GM12878 (cell line): ENCODE measurements around the gene CALY. TPM values are rescaled to one million over a fixed set of nuclear protein-coding genes. Genes with fewer than 3 reads are reported as not detected.
A peak's percentile ranks its signal among the peaks of the same experiment; 100 is the strongest.

Experiments
- ATAC-seq: fragments of 200-7000 bp; cut with Tn5 transposase; 3 replicates; pipeline ENCODE4 v1.9.1; 2020; ENCODE audit warnings: mild to moderate bottlenecking, moderate library complexity
- BruUV-seq: library from RNA; stranded (reverse); fragments of 400-500 nt; replicated peaks from 2 replicates; lab custom pipeline; 2021; lab: Mats Ljungman, UMichigan
- CTCF ChIA-PET: fragments of 300-600 bp; sonication (Branson Sonifier 250); formaldehyde crosslinking; extraction: SDS; loops from one replicate; lab custom pipeline; 2021; ENCODE audit warnings: inconsistent platforms; lab: Yijun Ruan, JAX
- POLR2A ChIA-PET: fragments of 350-600 bp; formaldehyde crosslinking; extraction: SDS; loops from one replicate; lab custom pipeline; 2021; ENCODE audit warnings: inconsistent platforms; lab: Charles Lee
- RAD21 ChIA-PET: fragments of 300-600 bp; sonication (Branson Sonifier 250); formaldehyde crosslinking; loops from one replicate; lab custom pipeline; 2023; ENCODE audit warnings: antibody characterized with exemption; ENCODE audit not compliant: unreplicated experiment; lab: Charles Lee
- SMC1A ChIA-PET: fragments of 300-600 bp; sonication (Branson Sonifier 250); formaldehyde crosslinking; loops from one replicate; lab custom pipeline; 2023; ENCODE audit not compliant: unreplicated experiment, uncharacterized antibody; lab: Charles Lee
- DNase-seq: peaks from one replicate; pipeline ENCODE4 v3.0.0-alpha.2; 2011; ENCODE audit warnings: low read depth, low spot score
- FAIRE-seq: peaks from 3 replicates; lab custom pipeline; 2011; peaks lifted over from hg19 to GRCh38; lab: Jason Lieb, UNC
- H2AFZ ChIP-seq: 2 replicates; pipeline ENCODE4 v1.6.0; 2011; ENCODE audit warnings: low read depth, low read length, control low read depth; ENCODE audit not compliant: control insufficient read depth
- H3K27ac ChIP-seq: 2 replicates; pipeline ENCODE4 v1.5.1; 2011; ENCODE audit warnings: control low read depth; ENCODE audit not compliant: control insufficient read depth, insufficient read depth
- H3K27me3 ChIP-seq, 2 experiments: replicated peaks in 1 of 2; 2 replicates each; pipeline versions ENCODE4 v1.6.0 to v1.6.1; 2011; ENCODE audit warnings: low read length in 1 of 2; ENCODE audit not compliant: control insufficient read depth in 2 of 2, insufficient read depth in 2 of 2
- H3K36me3 ChIP-seq, 2 experiments: 2 replicates each; pipeline ENCODE4 v1.5.1; 2011; ENCODE audit warnings: low read length in 1 of 2; ENCODE audit not compliant: control insufficient read depth in 2 of 2, insufficient read depth in 2 of 2
- H3K4me1 ChIP-seq: 2 replicates; pipeline ENCODE4 v1.6.1; 2011; ENCODE audit warnings: mild to moderate bottlenecking, low read length, moderate library complexity, mixed read lengths; ENCODE audit not compliant: control insufficient read depth, insufficient read depth
- H3K4me2 ChIP-seq: 2 replicates; pipeline ENCODE4 v1.6.0; 2011; ENCODE audit warnings: control low read depth; ENCODE audit not compliant: control insufficient read depth, insufficient read depth
- H3K4me3 ChIP-seq: fragments of 200-600 bp; sonication (generic); 2 replicates; pipeline ENCODE4 v1.5.1; 2016
- H3K79me2 ChIP-seq: 2 replicates; pipeline ENCODE4 v1.6.0; 2011; ENCODE audit warnings: low read length; ENCODE audit not compliant: control insufficient read depth, insufficient read depth
- H3K9ac ChIP-seq: 2 replicates; pipeline ENCODE4 v1.8.0; 2011; ENCODE audit warnings: low read length, control low read depth, mixed read lengths; ENCODE audit not compliant: control insufficient read depth, insufficient read depth
- H3K9me3 ChIP-seq: replicated peaks from 3 replicates; pipeline ENCODE4 v1.5.1; 2011; ENCODE audit warnings: mild to moderate bottlenecking, low read length; ENCODE audit not compliant: control insufficient read depth, insufficient read depth
- H4K20me1 ChIP-seq: 2 replicates; pipeline ENCODE4 v1.6.0; 2011; ENCODE audit not compliant: control insufficient read depth, insufficient read depth
- CBX5 ChIP-seq: sonication (generic); IDR thresholded peaks from 2 replicates; pipeline ENCODE4 v1.6.1; 2016; ENCODE audit warnings: low read depth, moderate library complexity, mild to moderate bottlenecking, inconsistent platforms
- CTCF ChIP-seq, 3 experiments: IDR thresholded peaks in 2 of 3; conservative IDR thresholded peaks in 1 of 3; 2 replicates each; pipeline ENCODE4 v1.5.1; 2011; ENCODE audit warnings: low read depth in 3 of 3, low read length in 3 of 3, mild to moderate bottlenecking in 3 of 3, control low read depth in 2 of 3, moderate library complexity in 2 of 3, inconsistent platforms in 1 of 3, mixed read lengths in 1 of 3; ENCODE audit not compliant: control insufficient read depth in 2 of 3, insufficient read depth in 1 of 3; ENCODE audit errors: extremely low read depth in 1 of 3
- EGR1 ChIP-seq, 2 experiments: IDR thresholded peaks; 1 replicate in 1 of 2; 2 replicates in 1 of 2; pipeline ENCODE4 v1.6.1; 2011 to 2012; ENCODE audit warnings: low read depth in 2 of 2, low read length in 2 of 2, borderline replicate concordance in 1 of 2, mild to moderate bottlenecking in 1 of 2, moderate library complexity in 1 of 2
- KAT2A ChIP-seq: conservative IDR thresholded peaks from 2 replicates; pipeline ENCODE4 v1.6.1; 2011; ENCODE audit warnings: low read depth, low read length; ENCODE audit not compliant: control insufficient read depth
- KLF5 ChIP-seq: fragments of 450-650 bp; IDR thresholded peaks from 2 replicates; pipeline ENCODE4 v1.6.1; 2014; ENCODE audit warnings: mild to moderate bottlenecking; ENCODE audit not compliant: partially characterized antibody
- RAD51 ChIP-seq: fragments of 450-650 bp; IDR thresholded peaks from 2 replicates; pipeline ENCODE4 v1.6.1; 2016; ENCODE audit warnings: moderate library complexity, mild to moderate bottlenecking, inconsistent platforms
- SMARCA5 ChIP-seq: fragments of 450-650 bp; IDR thresholded peaks from 2 replicates; pipeline ENCODE4 v1.6.1; 2017; ENCODE audit warnings: mild to moderate bottlenecking
- SPI1 ChIP-seq: IDR thresholded peaks from 2 replicates; pipeline ENCODE4 v1.6.1; 2011; ENCODE audit warnings: low read depth, mild to moderate bottlenecking, low read length, moderate library complexity, borderline replicate concordance; ENCODE audit not compliant: insufficient read depth
- SRF ChIP-seq, 2 experiments: IDR thresholded peaks; 2 replicates each; pipeline ENCODE4 v1.6.1; 2011; ENCODE audit warnings: low read depth in 2 of 2, low read length in 2 of 2, mild to moderate bottlenecking in 1 of 2, moderate library complexity in 1 of 2
- TAF1 ChIP-seq: IDR thresholded peaks from 2 replicates; pipeline ENCODE4 v1.6.1; 2011; ENCODE audit warnings: mild to moderate bottlenecking, low read depth, low read length, borderline replicate concordance
- ZNF384 ChIP-seq: IDR thresholded peaks from 2 replicates; pipeline ENCODE4 v1.6.1; 2012; ENCODE audit warnings: low read depth, mild to moderate bottlenecking, low read length, improper control_type of control experiment, borderline replicate concordance
- ZNF622 ChIP-seq: fragments of 450-650 bp; IDR thresholded peaks from 2 replicates; pipeline ENCODE4 v1.6.1; 2017; ENCODE audit warnings: mild to moderate bottlenecking, inconsistent platforms
- WGBS: methylation state at CpG from one replicate; pipeline ENCODE4 v1.1.6; 2016; ENCODE audit warnings: low lambda C conversion rate; ENCODE audit not compliant: insufficient replicate concordance, insufficient coverage; ENCODE audit errors: missing lambda C conversion rate; 5-methylcytosine and 5-hydroxymethylcytosine counted together
- in situ Hi-C: fragments of 300-500 bp; cut with MboI; formaldehyde crosslinking; loops from 9 replicates; pipeline ENCODE4 v1.14.3; 2018; ENCODE audit warnings: mixed read lengths
- intact Hi-C: fragments of 100-400 bp; cut with micrococcal nuclease; formaldehyde crosslinking; loops from one replicate; pipeline ENCODE4 v1.14.2; 2022; ENCODE audit not compliant: unreplicated experiment
- polyA plus RNA-seq, 11 experiments: library from polyadenylated mRNA; depleted of rRNA in 4 of 11; unstranded in 6 of 11; stranded (reverse) in 5 of 11; fragments of >200 nt; fragmentation: Nextera tagmentation in 4 of 11; fragmentation: Illumina TruSeq in 1 of 11; extraction: Ambion mirVana in 4 of 11; extraction: Trizol in 1 of 11; gene quantifications; 1 replicate in 1 of 11; 2 replicates in 10 of 11; pipeline versions ENCODE4 v1.2.1 to v1.2.3, GENCODE V29; 2011 to 2016; ENCODE audit warnings: inconsistent platforms in 2 of 11, missing spikeins in 2 of 11, low read depth in 1 of 11
- total RNA-seq, 4 experiments: library from RNA; depleted of rRNA in 3 of 4; stranded (reverse); fragments of >200 nt in 3 of 4; fragmentation: Illumina TruSeq in 1 of 4; extraction: Trizol in 1 of 4; gene quantifications; 2 replicates each; pipeline versions ENCODE4 v1.2.1 to v1.2.3, GENCODE V29; 2013 to 2021
- TF ChIP-seq, protein P1 (sequence below): fragments of 450-650 bp; IDR thresholded peaks from 2 replicates; pipeline ENCODE4 v1.6.1; 2017; ENCODE audit warnings: mild to moderate bottlenecking
- TF ChIP-seq, protein P2 (sequence below): fragments of 450-650 bp; IDR thresholded peaks from 2 replicates; pipeline ENCODE4 v1.6.1; 2018; ENCODE audit warnings: mild to moderate bottlenecking, low read depth, moderate library complexity; ENCODE audit not compliant: partially characterized antibody

CALY gene
- total and polyA plus RNA-seq, 10 of the 15 experiments (the other 5 are each of a cell fraction or from before 2014, with no cell fraction given) = 0.07 TPM; not detected in 9

- Histone ChIP-seq H3K79me2 (peaks cover 23% of the 10 kb centered on the region), H4K20me1 (no peaks in the 10 kb centered on the region; the same call in 1 of the 2 replicates), H3K4me3 (peak overlapping the region; percentile 94), H3K4me2 (peak overlapping the region; percentile 90), H3K9me3 (no peaks in the 10 kb centered on the region), H3K4me1 (peaks cover 33% of the 10 kb centered on the region), H3K27ac (peak overlapping the region; percentile 96), H3K27me3 (no peaks in the 10 kb centered on the region), H2AFZ (no peak overlapping the region; the same call in none of the 2 replicates), H3K36me3 (peaks cover 5 to 28% of the 10 kb centered on the region in 2 experiments), H3K9ac (peak overlapping the region; percentile 92)
- under 1% methylated on average over 24 of the region's 26 CpGs for WGBS
- in situ Hi-C loops (no loop called here), intact Hi-C loops (loop anchor here (2.0 kb wide), 1 partner anchor 34 kb away; the partner anchor contains the start of genes TUBGCP2 and ZNF511)
- DNase-seq (peak; percentile 72), ATAC-seq (peak; percentile 69), FAIRE-seq (peak; percentile 90)
- POLR2A ChIA-PET = interaction anchor here (0.5 to 1.5 kb wide), 5 partner anchors 9 to 116 kb away, joined by 3 to 7 read pairs (median 5); no protein-coding TSS in a partner anchor
- no TSS peak for BruUV-seq
- CTCF ChIA-PET = interaction anchor here (1.0 to 3.2 kb wide), 7 partner anchors 11 to 129 kb away, joined by 4 to 15 read pairs (median 5); no protein-coding TSS in a partner anchor
- SMC1A ChIA-PET = interaction anchor here (1.0 to 1.5 kb wide), 3 partner anchors 12 to 127 kb away, joined by 4 to 5 read pairs (median 4); no protein-coding TSS in a partner anchor
- RAD21 ChIA-PET = interaction anchor here (1.2 to 2.4 kb wide), 5 partner anchors 14 to 131 kb away, joined by 3 to 9 read pairs (median 4); no protein-coding TSS in a partner anchor
- TF ChIP-seq CBX5 (no peak), KAT2A (no peak), CTCF (IDR thresholded peaks at IDR 0.05 in 2 of 3, conservative IDR thresholded peaks at IDR 0.05 in 1 of 3; ENCODE audit: control insufficient read depth in 2 of 3, extremely low read depth in 1 of 3, insufficient read depth in 1 of 3, low read depth in 3 of 3, low read length in 3 of 3) (peak in 1 of 3 experiments; percentile 11; a peak in 1 of 6 replicates), RAD51 (no peak), EGR1 (IDR thresholded peaks at IDR 0.05; ENCODE audit: borderline replicate concordance in 1 of 2, low read depth in 2 of 2, low read length in 2 of 2) (peak; percentile 31 to 95), SMARCA5 (peak; percentile 66), TAF1 (peak; percentile 63; the same call in 1 of the 2 replicates), SPI1 (no peak), KLF5 (no peak), ZNF384 (no peak), ZNF622 (no peak), SRF (IDR thresholded peaks at IDR 0.05; ENCODE audit: low read depth in 2 of 2, low read length in 2 of 2) (peak in 1 of 2 experiments; percentile 62; a peak in 2 of 4 replicates)
- TF ChIP-seq, protein P1, sequence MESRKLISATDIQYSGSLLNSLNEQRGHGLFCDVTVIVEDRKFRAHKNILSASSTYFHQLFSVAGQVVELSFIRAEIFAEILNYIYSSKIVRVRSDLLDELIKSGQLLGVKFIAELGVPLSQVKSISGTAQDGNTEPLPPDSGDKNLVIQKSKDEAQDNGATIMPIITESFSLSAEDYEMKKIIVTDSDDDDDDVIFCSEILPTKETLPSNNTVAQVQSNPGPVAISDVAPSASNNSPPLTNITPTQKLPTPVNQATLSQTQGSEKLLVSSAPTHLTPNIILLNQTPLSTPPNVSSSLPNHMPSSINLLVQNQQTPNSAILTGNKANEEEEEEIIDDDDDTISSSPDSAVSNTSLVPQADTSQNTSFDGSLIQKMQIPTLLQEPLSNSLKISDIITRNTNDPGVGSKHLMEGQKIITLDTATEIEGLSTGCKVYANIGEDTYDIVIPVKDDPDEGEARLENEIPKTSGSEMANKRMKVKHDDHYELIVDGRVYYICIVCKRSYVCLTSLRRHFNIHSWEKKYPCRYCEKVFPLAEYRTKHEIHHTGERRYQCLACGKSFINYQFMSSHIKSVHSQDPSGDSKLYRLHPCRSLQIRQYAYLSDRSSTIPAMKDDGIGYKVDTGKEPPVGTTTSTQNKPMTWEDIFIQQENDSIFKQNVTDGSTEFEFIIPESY = no peak
- TF ChIP-seq, protein P2, sequence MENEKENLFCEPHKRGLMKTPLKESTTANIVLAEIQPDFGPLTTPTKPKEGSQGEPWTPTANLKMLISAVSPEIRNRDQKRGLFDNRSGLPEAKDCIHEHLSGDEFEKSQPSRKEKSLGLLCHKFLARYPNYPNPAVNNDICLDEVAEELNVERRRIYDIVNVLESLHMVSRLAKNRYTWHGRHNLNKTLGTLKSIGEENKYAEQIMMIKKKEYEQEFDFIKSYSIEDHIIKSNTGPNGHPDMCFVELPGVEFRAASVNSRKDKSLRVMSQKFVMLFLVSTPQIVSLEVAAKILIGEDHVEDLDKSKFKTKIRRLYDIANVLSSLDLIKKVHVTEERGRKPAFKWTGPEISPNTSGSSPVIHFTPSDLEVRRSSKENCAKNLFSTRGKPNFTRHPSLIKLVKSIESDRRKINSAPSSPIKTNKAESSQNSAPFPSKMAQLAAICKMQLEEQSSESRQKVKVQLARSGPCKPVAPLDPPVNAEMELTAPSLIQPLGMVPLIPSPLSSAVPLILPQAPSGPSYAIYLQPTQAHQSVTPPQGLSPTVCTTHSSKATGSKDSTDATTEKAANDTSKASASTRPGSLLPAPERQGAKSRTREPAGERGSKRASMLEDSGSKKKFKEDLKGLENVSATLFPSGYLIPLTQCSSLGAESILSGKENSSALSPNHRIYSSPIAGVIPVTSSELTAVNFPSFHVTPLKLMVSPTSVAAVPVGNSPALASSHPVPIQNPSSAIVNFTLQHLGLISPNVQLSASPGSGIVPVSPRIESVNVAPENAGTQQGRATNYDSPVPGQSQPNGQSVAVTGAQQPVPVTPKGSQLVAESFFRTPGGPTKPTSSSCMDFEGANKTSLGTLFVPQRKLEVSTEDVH = no peak
These were observed 61.7 kb downstream of the CALY start for GRCh38 chr10:133274751-133275683.
